SHP77 treated with DMSO at 0.1 percent for 48 hours (cell line): Measurements from ENCODE around the gene TRRAP.
A peak's percentile ranks its signal among the peaks of the same experiment; 100 is the strongest.

Experiments used
- DNase-seq: peaks from one replicate; lab custom pipeline; 2025; lab: John Stamatoyannopoulos, UW

The TRRAP gene

DNA sequence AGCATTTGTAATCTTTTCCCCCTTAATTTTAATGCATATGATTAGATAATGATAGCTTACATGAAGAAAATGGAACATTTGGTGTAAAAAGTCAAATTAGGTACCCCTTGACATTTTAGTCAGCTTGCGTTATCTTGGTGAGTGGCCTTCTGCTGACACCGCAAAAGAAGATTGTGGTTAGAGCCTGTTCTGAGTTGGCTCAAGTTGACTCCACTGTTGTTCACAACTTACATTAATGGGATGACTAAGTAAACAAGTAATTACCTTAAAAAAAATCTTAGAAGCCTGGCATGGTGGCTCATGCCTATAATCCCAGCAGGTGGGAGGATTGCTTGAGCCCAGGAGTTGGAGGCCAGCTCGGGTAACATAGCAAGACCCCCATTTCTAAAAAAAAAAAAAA is 24.2 kb downstream of the TRRAP start:
- DNase-seq, result no peak

GRCh38 chr7:98903246-98903645 is 24.9 kb downstream of the TRRAP start:
- DNase-seq, result no peak

GRCh38 chr7:98907570-98907969 is 29.2 kb downstream of the TRRAP start:
- DNase-seq, result no peak

- no peak for DNase-seq
These were observed 30.3 kb downstream of the TRRAP start for GRCh38 chr7:98908585-98908984.

DNA sequence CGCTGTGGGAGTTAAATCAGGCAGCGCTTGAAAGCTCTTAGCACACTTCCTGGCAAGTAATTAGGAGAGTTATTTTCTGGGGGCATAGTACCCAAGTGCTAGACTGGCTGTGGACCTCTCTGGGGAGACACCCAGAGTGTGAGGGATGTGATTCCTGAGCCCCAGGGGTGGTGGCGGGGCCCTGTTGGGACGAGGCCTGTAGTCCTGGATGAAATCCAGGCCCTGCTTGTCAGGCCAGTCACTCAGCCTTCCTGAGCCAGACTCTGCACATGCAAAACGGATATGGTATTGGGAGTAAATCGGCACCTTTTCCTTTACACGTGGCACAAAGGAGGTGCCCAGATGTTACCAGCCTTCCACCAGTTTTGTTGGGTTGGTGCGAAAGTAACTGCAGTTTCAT is 31.2 kb downstream of the TRRAP start:
- no peak for DNase-seq

DNA sequence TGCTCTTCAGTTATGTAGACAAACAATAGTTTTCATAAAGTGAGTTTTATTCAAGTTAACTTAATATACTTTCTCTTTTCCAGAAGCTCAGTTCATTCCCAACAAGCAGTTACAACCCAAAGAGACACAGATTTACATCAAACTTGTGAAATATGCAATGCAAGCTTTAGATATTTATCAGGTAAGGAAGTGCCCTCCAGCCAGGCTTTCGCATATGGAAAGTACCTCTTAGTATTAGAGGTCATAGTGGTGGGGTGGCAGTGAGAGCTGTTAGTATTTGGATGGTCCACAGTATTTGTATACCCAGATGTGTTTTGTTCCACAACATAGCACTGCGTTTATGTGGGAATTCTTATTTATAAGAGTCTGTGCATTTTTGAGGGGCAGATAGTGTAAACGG is 32.1 kb downstream of the TRRAP start:
- no peak for DNase-seq

- no peak for DNase-seq
These were observed 33.6 kb downstream of the TRRAP start for GRCh38 chr7:98911916-98912315.

- no peak for DNase-seq
These were observed 34.7 kb downstream of the TRRAP start for GRCh38 chr7:98913026-98913425.

DNA sequence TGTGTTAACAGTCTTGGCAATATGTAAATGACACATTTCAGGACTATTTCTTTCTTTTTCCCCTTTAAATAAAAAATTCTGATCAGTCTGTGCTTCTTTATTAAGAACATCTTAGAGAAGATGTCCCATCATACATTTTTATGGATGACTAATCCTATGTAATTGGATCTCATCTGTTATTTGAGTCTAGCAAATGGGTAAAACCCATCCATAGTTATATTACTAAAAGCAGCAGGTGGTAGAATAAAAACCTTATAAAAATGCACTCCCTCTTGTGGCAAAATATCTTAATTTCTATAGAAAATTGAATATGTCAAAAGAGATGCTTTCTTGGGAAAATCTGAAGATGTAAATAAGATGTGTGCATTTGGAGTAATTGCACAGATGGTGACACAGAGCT is 35.3 kb downstream of the TRRAP start:
- no peak for DNase-seq

GRCh38 chr7:98917331-98917730 is 39.0 kb downstream of the TRRAP start:
- no peak for DNase-seq

- DNase-seq, result no peak
These were observed 43.5 kb downstream of the TRRAP start for GRCh38 chr7:98921608-98922372.

DNA sequence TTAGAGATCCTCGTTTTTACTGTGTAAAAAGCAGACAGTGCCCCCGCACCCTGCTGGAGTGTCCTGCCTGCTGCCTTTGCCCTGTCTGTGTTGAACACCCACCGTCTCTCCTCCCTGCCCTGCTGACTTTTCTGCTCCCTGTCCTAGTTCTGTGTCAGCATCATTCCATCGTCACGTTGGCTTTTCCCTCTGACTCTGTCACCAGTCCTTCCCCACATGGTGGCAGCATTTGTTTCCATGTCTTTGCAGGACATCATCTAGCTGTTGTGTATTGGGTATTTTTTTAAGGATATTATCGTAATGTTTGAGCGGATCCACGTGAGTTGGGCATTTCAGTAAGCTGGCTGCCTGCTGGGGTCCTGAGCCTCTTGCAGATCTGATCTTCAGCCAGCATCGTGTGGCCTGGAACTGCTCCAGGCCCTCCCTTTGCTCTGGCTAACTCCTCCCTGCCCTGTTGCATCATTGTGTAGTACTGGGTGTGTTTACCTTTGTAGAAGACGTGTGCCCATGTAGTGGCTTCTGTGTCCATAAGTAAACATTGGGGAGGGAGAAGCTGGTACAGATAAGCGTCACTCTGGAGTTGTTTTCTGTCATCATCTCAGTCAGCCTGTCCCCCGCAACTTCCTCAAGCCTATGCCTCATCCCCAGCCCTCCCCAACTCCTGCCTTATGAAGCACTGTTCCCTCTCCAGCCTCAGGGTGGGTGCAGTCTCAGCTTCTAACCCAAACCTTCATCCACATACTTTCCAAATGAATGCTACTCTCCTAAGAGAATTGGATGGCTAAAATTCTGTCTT is 44.3 kb downstream of the TRRAP start:
- peak; percentile 81 for DNase-seq

DNA sequence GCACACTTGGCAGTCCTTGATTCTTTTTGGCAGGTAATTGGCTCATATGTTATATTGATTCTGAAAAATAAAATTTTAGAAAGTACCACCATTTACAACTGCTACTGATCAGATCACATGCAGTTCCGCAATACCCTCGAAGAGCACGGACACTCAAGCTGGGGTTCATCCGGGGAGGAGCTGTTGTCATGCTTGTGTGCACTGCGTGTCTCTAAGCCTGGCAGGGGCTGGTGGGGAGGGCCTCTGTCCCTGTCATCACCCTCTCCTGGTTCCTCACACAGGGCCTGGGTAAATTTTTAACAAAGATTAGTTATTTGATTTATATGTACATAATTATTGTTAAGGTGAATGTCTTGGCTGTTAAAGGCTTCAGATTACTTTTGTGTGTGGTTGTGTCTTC is 45.2 kb downstream of the TRRAP start:
- DNase-seq, result no peak

- DNase-seq, result no peak
These were observed 48.8 kb downstream of the TRRAP start for GRCh38 chr7:98927125-98927524.

- DNase-seq, result no peak
These were observed 52.1 kb downstream of the TRRAP start for GRCh38 chr7:98930464-98930863.

DNA sequence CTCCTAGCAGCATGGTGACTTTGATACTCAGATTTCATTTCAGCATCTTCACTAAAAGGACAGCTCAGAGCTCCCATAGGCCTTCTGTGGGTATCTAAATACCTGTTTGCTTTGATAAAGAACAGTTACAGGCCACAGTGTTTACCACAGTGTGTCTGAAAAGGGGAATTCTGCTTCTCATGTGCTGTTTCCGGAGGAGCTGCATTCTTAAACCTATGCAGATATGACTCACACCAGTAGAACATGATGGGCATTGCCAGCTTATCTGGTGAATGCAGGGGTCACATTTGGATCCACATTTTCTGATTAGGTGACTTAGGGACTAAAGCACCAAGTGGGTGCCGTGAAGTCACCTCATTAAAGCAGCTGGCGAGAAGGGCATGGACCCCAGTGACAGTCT is 52.6 kb downstream of the TRRAP start:
- DNase-seq, result no peak

- DNase-seq, result no peak
These were observed 55.0 kb downstream of the TRRAP start for GRCh38 chr7:98933321-98933720.

DNA sequence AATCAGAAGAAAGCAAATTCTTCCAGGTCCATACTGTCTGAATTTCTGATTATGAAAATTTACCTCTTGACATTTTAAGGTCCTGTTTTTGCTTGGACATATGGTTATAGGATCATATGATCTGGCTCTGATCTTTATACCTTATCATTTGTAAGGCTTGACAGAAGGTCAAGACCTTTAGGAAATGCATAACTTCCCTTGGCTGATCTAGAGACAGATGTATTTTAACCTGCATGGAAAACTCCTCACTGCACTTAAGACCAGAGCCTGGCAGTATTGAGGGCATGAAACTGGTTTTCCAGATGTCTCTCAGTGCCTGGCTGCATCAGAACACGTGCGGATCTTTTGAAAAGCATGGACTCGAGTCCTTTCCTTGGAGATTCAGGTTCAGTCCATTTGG is 55.9 kb downstream of the TRRAP start:
- DNase-seq, result no peak

GRCh38 chr7:98935811-98936210 is 57.5 kb downstream of the TRRAP start:
- no peak for DNase-seq

- DNase-seq, result no peak
These were observed 65.0 kb downstream of the TRRAP start for GRCh38 chr7:98943336-98943735.

DNA sequence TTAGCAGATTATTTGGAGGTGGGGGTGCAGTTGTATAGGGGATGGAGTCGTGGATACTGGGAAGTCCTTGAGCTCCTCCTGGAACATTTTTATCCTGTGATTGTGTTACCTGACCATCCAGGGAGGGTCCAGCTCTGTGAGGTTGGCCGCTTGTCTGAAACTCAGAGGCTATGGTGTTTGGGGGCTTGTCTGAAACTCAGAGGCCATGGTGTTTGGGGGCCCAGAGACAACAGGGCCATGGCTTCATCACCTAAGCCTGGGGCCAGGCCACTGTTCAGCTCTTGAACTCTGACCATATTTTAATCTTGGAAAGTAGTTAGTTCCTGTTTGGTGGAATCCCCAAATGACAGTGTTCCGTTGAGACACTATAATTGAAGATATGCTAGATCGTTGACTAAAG is 66.1 kb downstream of the TRRAP start:
- no peak for DNase-seq

DNA sequence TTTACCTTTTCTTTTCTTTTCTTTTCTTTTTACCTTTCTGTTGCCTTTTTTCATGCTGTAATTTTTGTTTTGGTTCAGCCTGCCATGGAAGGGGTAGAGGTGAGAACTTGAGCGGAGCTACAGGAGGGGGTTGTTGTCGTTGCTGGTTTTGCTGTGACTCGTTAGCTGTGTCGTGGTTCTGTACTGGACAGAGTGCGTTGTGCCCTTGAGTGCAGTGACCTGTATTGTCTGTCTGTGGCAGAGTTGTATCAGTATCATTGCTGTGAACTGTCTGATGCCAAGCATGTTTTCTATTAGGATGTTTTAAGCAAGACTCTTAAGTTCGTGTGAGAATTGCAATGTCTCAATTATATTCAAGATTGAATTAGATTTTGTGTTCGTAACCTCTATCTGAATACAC is 67.5 kb downstream of the TRRAP start:
- no peak for DNase-seq

DNA sequence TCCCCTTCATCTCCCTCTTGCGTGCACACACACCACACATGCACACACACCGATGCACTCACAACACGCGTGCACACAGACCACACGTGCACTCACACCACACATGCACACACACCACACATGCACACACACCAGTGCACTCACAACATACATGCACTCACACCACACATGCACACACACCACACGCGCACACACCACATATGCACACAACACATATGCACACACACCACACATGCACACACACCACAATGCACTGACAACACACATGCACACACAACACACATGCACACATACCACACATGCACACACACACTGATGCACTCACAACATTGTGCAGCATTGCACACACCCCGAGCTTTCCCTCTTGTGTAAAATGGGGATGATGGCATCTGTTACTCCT is 68.1 kb downstream of the TRRAP start:
- DNase-seq, result no peak
